ENCODE results near the gene ARHGDIA. TPM values are rescaled to one million over a fixed set of nuclear protein-coding genes. Genes with fewer than 3 reads are reported as not detected.
"Not testable (repeated sequence)": the region's sequence is repeated elsewhere in the genome, so short reads cannot be mapped to it uniquely, and the experiment has no call there.

The ARHGDIA gene
- 100 to 1,000 TPM in 6 of 9 donors, 10 to 100 TPM in 3; 81.4 to 268 (median 152) TPM for total RNA-seq
- 100 to 1,000 TPM in 1 of 2 donors, 10 to 100 TPM in 1; 81.7 to 296 TPM for polyA plus RNA-seq
- long read RNA-seq, donor 1, transcript ARHGDIA-201 (6 exons, 1,906 nt), result major isoform, 16 of 34 reads
- long read RNA-seq, donor 1, partial matches to known transcripts, result 0 of 34 reads
- long read RNA-seq, donor 1, other reads (novel, unspliced or antisense), result 14 of 34 reads
- long read RNA-seq, donor 2, transcript ARHGDIA-217 (7 exons, 886 nt), result minor isoform, 8 of 53 reads
- long read RNA-seq, donor 2, transcript ARHGDIA-201 (6 exons, 1,906 nt), result major isoform, 24 of 53 reads
- long read RNA-seq, donor 2, partial matches to known transcripts, result 1 of 53 reads
- long read RNA-seq, donor 2, other reads (novel, unspliced or antisense), result 16 of 53 reads
- long read RNA-seq, donor 3, transcript ARHGDIA-201 (6 exons, 1,906 nt), result major isoform, 22 of 42 reads
- long read RNA-seq, donor 3, partial matches to known transcripts, result 0 of 42 reads
- long read RNA-seq, donor 3, other reads (novel, unspliced or antisense), result 18 of 42 reads

- peak within 1 kb of the TSS; percentile 92 to 100 (median 98) for H3K27ac ChIP-seq
- DNase-seq (no peak), ATAC-seq (peak in 3 of 4 donors; percentile 60 to 69 (median 68))
- H3K4me3 ChIP-seq, result peak within 1 kb of the TSS; percentile 68 to 100 (median 95)
- H3K36me3 ChIP-seq, result peaks cover 0 to 31% (median 20%) of the 10 kb centered on the region in 9 donors
- WGBS, 4 donors, result 0 to 3% (median 1%) methylated on average over 6 to 64 of the region's 64 CpGs; no CpG with 5 or more reads in 1 of the 4 donors
- H3K9me3 ChIP-seq, result no peaks in the 10 kb centered on the region
- H3K4me1 ChIP-seq, result peaks cover 4 to 61% (median 54%) of the 10 kb centered on the region in 12 donors
- no peaks in the 10 kb centered on the region for H3K27me3 ChIP-seq
- TF ChIP-seq POLR2A (IDR thresholded peaks at IDR 0.05), result no peak
- no peak for TF ChIP-seq CTCF (IDR thresholded peaks at IDR 0.05)
- intact Hi-C loops (cut with DNase I), result loop anchor here in 1 of 10 donors (5.0 kb wide), 1 partner anchor 56 kb away; the partner anchor contains the start of gene MAFG
Observed at GRCh38 chr17:81870981-81871386, at the start of gene ARHGDIA. Gene ARHGDIA (minus strand): TSS chr17:81871337. CDS start chr17:81869930, 1,407 bp downstream.

- Histone ChIP-seq H3K4me3 (no peak overlapping the region), H3K27me3 (no peaks in the 10 kb centered on the region), H3K4me1 (peaks cover 8 to 78% (median 36%) of the 10 kb centered on the region in 12 donors), H3K9me3 (no peaks in the 10 kb centered on the region), H3K27ac (peak overlapping the region in 3 of 12 donors; percentile 16 to 80 (median 79)), H3K36me3 (peaks cover 0 to 59% (median 46%) of the 10 kb centered on the region in 9 donors)
- intact Hi-C loops (cut with DNase I), result no loop called here
- ATAC-seq (no peak), DNase-seq (no peak)
- 82 to 87% (median 85%) methylated on average over 13 to 15 of the region's 15 CpGs for WGBS, 4 donors
- no peak for TF ChIP-seq CTCF (IDR thresholded peaks at IDR 0.05)
- no peak for TF ChIP-seq POLR2A (IDR thresholded peaks at IDR 0.05)
Observed at GRCh38 chr17:81918832-81919545, 47.9 kb upstream of the ARHGDIA start.

DNA sequence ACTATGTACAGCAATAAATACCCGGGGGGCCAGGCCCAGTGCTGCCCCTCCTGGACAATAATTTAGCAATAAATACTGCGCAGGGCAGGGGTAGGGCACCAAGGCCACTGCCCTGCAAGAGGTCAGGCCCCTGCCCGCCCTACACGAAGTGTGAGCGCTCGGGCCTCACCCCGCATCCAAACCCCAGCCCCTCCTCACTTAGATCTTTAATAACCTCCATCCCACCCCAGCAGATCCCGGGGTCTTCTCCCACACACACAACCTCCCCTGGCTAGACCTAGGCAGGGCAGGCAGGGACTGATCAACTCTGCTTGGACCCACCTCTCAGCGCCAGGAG lies 47.2 kb upstream of the ARHGDIA start:
- peak overlapping the region in 11 of 12 donors; percentile 16 to 80 (median 67) for H3K27ac ChIP-seq
- WGBS, 4 donors, result 37 to 50% (median 39%) methylated on average over 9 of the region's 9 CpGs

More for the DNA sequence above, 47.2 kb upstream of the ARHGDIA start:
- intact Hi-C loops (cut with DNase I); H3K27me3 ChIP-seq; H3K9me3 ChIP-seq; DNase-seq: not testable (repeated sequence)
- peaks cover 0 to 66% (median 53%) of the 10 kb centered on the region in 9 donors for H3K36me3 ChIP-seq
- ATAC-seq, result peak; percentile 4 to 19 (median 10)
- TF ChIP-seq CTCF (IDR thresholded peaks at IDR 0.05), result peak in 2 of 12 donors; percentile 15 to 19
- peaks cover 2 to 71% (median 29%) of the 10 kb centered on the region in 12 donors for H3K4me1 ChIP-seq
- peak overlapping the region in 10 of 12 donors; percentile 58 to 94 (median 72) for H3K4me3 ChIP-seq

All from heart left ventricle (tissue), 16 donors.